ENCODE data around the gene NMB. TPM values are rescaled to one million over a fixed set of nuclear protein-coding genes. Genes with fewer than 3 reads are reported as not detected.
"Not testable (repeated sequence)": the region's sequence is repeated elsewhere in the genome, so short reads cannot be mapped to it uniquely, and the experiment has no call there.

The NMB gene
- total and polyA plus RNA-seq, 4 donors, result 13.0 to 29.7 (median 20.2) TPM

GRCh38 chr15:84686446-84686845 is 28.4 kb upstream of the NMB start:
- WGBS (ENCODE audit: insufficient coverage), result 100% methylated on average over 4 of the region's 7 CpGs

GRCh38 chr15:84685304-84685703 is 27.3 kb upstream of the NMB start:
- no peaks in the 10 kb centered on the region for H3K4me1 ChIP-seq (ENCODE audit: control insufficient read depth, insufficient read depth, low read length)
- DNase-seq (ENCODE audit: low read depth in 4 of 6, low spot score in 6 of 6), result no peak
- H3K27ac ChIP-seq (ENCODE audit: low read depth, low read length), result no peak overlapping the region
- H3K36me3 ChIP-seq (ENCODE audit: control insufficient read depth, insufficient read depth, low read length), result peaks cover 35% of the 10 kb centered on the region
- H3K9me3 ChIP-seq (ENCODE audit: control insufficient read depth, insufficient read depth, low read length), result no peaks in the 10 kb centered on the region
- H3K27me3 ChIP-seq (ENCODE audit: control insufficient read depth, insufficient read depth, low read length), result no peaks in the 10 kb centered on the region
- 83% methylated on average over 3 of the region's 5 CpGs for WGBS (ENCODE audit: insufficient coverage)
- no peak overlapping the region for H3K4me3 ChIP-seq (ENCODE audit: low read depth, low read length)

More at GRCh38 chr15:84686446-84686845, 28.4 kb upstream of the NMB start:
- not testable (repeated sequence) for H3K9me3 ChIP-seq (ENCODE audit: control insufficient read depth, insufficient read depth, low read length); DNase-seq (ENCODE audit: low read depth in 4 of 6, low spot score in 6 of 6); H3K4me3 ChIP-seq (ENCODE audit: low read depth, low read length); H3K27me3 ChIP-seq (ENCODE audit: control insufficient read depth, insufficient read depth, low read length); H3K27ac ChIP-seq (ENCODE audit: low read depth, low read length); H3K4me1 ChIP-seq (ENCODE audit: control insufficient read depth, insufficient read depth, low read length)
- peaks cover 37% of the 10 kb centered on the region for H3K36me3 ChIP-seq (ENCODE audit: control insufficient read depth, insufficient read depth, low read length)

GRCh38 chr15:84684092-84684491 is 26.1 kb upstream of the NMB start:
- H3K36me3 ChIP-seq (ENCODE audit: control insufficient read depth, insufficient read depth, low read length), result peaks cover 34% of the 10 kb centered on the region
- no CpG with 5 or more reads among the region's 1 CpG for WGBS (ENCODE audit: insufficient coverage)

GRCh38 chr15:84681831-84682230 is 23.8 kb upstream of the NMB start:
- 100% methylated on average over 2 of the region's 3 CpGs for WGBS (ENCODE audit: insufficient coverage)

More at GRCh38 chr15:84684092-84684491, 26.1 kb upstream of the NMB start:
- DNase-seq (ENCODE audit: low read depth in 4 of 6, low spot score in 6 of 6), result no peak
- no peak overlapping the region for H3K4me3 ChIP-seq (ENCODE audit: low read depth, low read length)
- H3K27ac ChIP-seq (ENCODE audit: low read depth, low read length), result no peak overlapping the region
- H3K9me3 ChIP-seq (ENCODE audit: control insufficient read depth, insufficient read depth, low read length), result no peaks in the 10 kb centered on the region
- no peaks in the 10 kb centered on the region for H3K4me1 ChIP-seq (ENCODE audit: control insufficient read depth, insufficient read depth, low read length)
- H3K27me3 ChIP-seq (ENCODE audit: control insufficient read depth, insufficient read depth, low read length), result no peaks in the 10 kb centered on the region

GRCh38 chr15:84671211-84671610 is 13.2 kb upstream of the NMB start:
- Histone ChIP-seq H3K4me3 (ENCODE audit: low read depth, low read length) (no peak overlapping the region), H3K4me1 (ENCODE audit: control insufficient read depth, insufficient read depth, low read length) (no peaks in the 10 kb centered on the region), H3K36me3 (ENCODE audit: control insufficient read depth, insufficient read depth, low read length) (peaks cover 16% of the 10 kb centered on the region), H3K27ac (ENCODE audit: low read depth, low read length) (no peak overlapping the region), H3K27me3 (ENCODE audit: control insufficient read depth, insufficient read depth, low read length) (no peaks in the 10 kb centered on the region), H3K9me3 (ENCODE audit: control insufficient read depth, insufficient read depth, low read length) (no peaks in the 10 kb centered on the region)
- no peak for DNase-seq (ENCODE audit: low read depth in 4 of 6, low spot score in 6 of 6)

More at GRCh38 chr15:84681831-84682230, 23.8 kb upstream of the NMB start:
- no peak overlapping the region for H3K4me3 ChIP-seq (ENCODE audit: low read depth, low read length)
- no peak overlapping the region for H3K27ac ChIP-seq (ENCODE audit: low read depth, low read length)
- H3K4me1 ChIP-seq (ENCODE audit: control insufficient read depth, insufficient read depth, low read length), result no peaks in the 10 kb centered on the region
- peaks cover 37% of the 10 kb centered on the region for H3K36me3 ChIP-seq (ENCODE audit: control insufficient read depth, insufficient read depth, low read length)
- H3K27me3 ChIP-seq (ENCODE audit: control insufficient read depth, insufficient read depth, low read length), result no peaks in the 10 kb centered on the region
- no peaks in the 10 kb centered on the region for H3K9me3 ChIP-seq (ENCODE audit: control insufficient read depth, insufficient read depth, low read length)
- no peak for DNase-seq (ENCODE audit: low read depth in 4 of 6, low spot score in 6 of 6)

GRCh38 chr15:84669726-84670125 is 11.7 kb upstream of the NMB start:
- H3K9me3 ChIP-seq (ENCODE audit: control insufficient read depth, insufficient read depth, low read length), result no peaks in the 10 kb centered on the region
- no peaks in the 10 kb centered on the region for H3K27me3 ChIP-seq (ENCODE audit: control insufficient read depth, insufficient read depth, low read length)
- no peak overlapping the region for H3K27ac ChIP-seq (ENCODE audit: low read depth, low read length)
- H3K4me1 ChIP-seq (ENCODE audit: control insufficient read depth, insufficient read depth, low read length), result no peaks in the 10 kb centered on the region
- peaks cover 18% of the 10 kb centered on the region for H3K36me3 ChIP-seq (ENCODE audit: control insufficient read depth, insufficient read depth, low read length)
- 91% methylated on average over 5 of the region's 8 CpGs for WGBS (ENCODE audit: insufficient coverage)
- no peak overlapping the region for H3K4me3 ChIP-seq (ENCODE audit: low read depth, low read length)
- DNase-seq (ENCODE audit: low read depth in 4 of 6, low spot score in 6 of 6), result no peak

- WGBS (ENCODE audit: insufficient coverage), result no CpG with 5 or more reads among the region's 3 CpGs
- H3K27me3 ChIP-seq (ENCODE audit: control insufficient read depth, insufficient read depth, low read length), result no peaks in the 10 kb centered on the region
- H3K27ac ChIP-seq (ENCODE audit: low read depth, low read length), result no peak overlapping the region
- H3K9me3 ChIP-seq (ENCODE audit: control insufficient read depth, insufficient read depth, low read length), result no peaks in the 10 kb centered on the region
- H3K36me3 ChIP-seq (ENCODE audit: control insufficient read depth, insufficient read depth, low read length), result peaks cover 19% of the 10 kb centered on the region
- H3K4me3 ChIP-seq (ENCODE audit: low read depth, low read length), result no peak overlapping the region
- H3K4me1 ChIP-seq (ENCODE audit: control insufficient read depth, insufficient read depth, low read length), result no peaks in the 10 kb centered on the region
- DNase-seq (ENCODE audit: low read depth in 4 of 6, low spot score in 6 of 6), result peak in 1 of 6 donors; percentile 17
Observed at GRCh38 chr15:84668221-84668982, 10.4 kb upstream of the NMB start.

- no peak overlapping the region for H3K4me3 ChIP-seq (ENCODE audit: low read depth, low read length)
- WGBS (ENCODE audit: insufficient coverage), result no CpG with 5 or more reads among the region's 2 CpGs
- no peak overlapping the region for H3K27ac ChIP-seq (ENCODE audit: low read depth, low read length)
Observed at GRCh38 chr15:84666373-84666772, 8.4 kb upstream of the NMB start.

GRCh38 chr15:84661001-84661400 is 3.0 kb upstream of the NMB start:
- 100% methylated on average over 3 of the region's 10 CpGs for WGBS (ENCODE audit: insufficient coverage)
- Histone ChIP-seq H3K4me3 (ENCODE audit: low read depth, low read length) (no peak overlapping the region), H3K27ac (ENCODE audit: low read depth, low read length) (no peak overlapping the region), H3K36me3 (ENCODE audit: control insufficient read depth, insufficient read depth, low read length) (peaks cover 18% of the 10 kb centered on the region), H3K9me3 (ENCODE audit: control insufficient read depth, insufficient read depth, low read length) (no peaks in the 10 kb centered on the region), H3K27me3 (ENCODE audit: control insufficient read depth, insufficient read depth, low read length) (no peaks in the 10 kb centered on the region), H3K4me1 (ENCODE audit: control insufficient read depth, insufficient read depth, low read length) (peaks cover 25% of the 10 kb centered on the region)
- no peak for DNase-seq (ENCODE audit: low read depth in 4 of 6, low spot score in 6 of 6)

More at GRCh38 chr15:84666373-84666772, 8.4 kb upstream of the NMB start:
- Histone ChIP-seq H3K27me3 (ENCODE audit: control insufficient read depth, insufficient read depth, low read length) (no peaks in the 10 kb centered on the region), H3K36me3 (ENCODE audit: control insufficient read depth, insufficient read depth, low read length) (peaks cover 16% of the 10 kb centered on the region), H3K9me3 (ENCODE audit: control insufficient read depth, insufficient read depth, low read length) (no peaks in the 10 kb centered on the region), H3K4me1 (ENCODE audit: control insufficient read depth, insufficient read depth, low read length) (no peaks in the 10 kb centered on the region)
- no peak for DNase-seq (ENCODE audit: low read depth in 4 of 6, low spot score in 6 of 6)
